ENCODE measurements around the gene RO60.

GRCh38 chr1:193036337-193037047, 22.9 kb upstream of the RO60 start:
- TF ChIP-seq EZH2phosphoT487 (IDR thresholded peaks at IDR 0.05; ENCODE audit: insufficient read depth, low read depth) = no peak
- TF ChIP-seq EZH2 (IDR thresholded peaks at IDR 0.05; ENCODE audit: insufficient read depth, poor library complexity, severe bottlenecking) = no peak
